Fibroblast of lung (primary cell): ENCODE measurements around the gene ZNF860.

Experiments used
- EZH2 ChIP-seq: IDR thresholded peaks from 2 replicates; pipeline ENCODE4 v1.5.1; 2012; ENCODE audit warnings: low read length, control low read depth, mild to moderate bottlenecking; ENCODE audit errors: missing control alignments
- TF ChIP-seq, protein P1 (sequence below), 2 donors: IDR thresholded peaks in 1 of 2; conservative IDR thresholded peaks in 1 of 2; 1 replicate in 1 of 2; 2 replicates in 1 of 2; pipeline ENCODE4 v1.5.1; 2011 to 2012; ENCODE audit warnings: low read length in 2 of 2, control low read depth in 1 of 2, inconsistent platforms in 1 of 2, low read depth in 1 of 2, mild to moderate bottlenecking in 1 of 2

DNA sequence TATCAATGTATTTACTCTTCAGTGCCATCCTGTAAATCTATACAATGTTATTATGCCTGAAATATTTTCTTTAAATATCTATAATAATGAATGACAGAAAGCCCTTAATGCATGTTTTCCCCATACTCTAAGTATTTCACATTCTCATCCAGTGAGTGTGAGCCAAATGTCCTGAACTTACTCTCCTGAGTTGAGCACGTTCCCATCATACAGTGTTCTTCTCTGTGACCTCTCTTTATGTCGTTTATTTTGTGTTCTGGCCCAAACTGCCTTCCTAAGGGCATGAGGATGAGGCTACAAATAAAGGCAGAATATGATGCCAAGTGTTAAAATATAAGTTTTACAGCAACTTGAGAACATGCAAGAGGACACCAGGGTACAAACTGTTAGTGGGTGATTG is 3.8 kb upstream of the ZNF860 start:
- TF ChIP-seq, protein P1, sequence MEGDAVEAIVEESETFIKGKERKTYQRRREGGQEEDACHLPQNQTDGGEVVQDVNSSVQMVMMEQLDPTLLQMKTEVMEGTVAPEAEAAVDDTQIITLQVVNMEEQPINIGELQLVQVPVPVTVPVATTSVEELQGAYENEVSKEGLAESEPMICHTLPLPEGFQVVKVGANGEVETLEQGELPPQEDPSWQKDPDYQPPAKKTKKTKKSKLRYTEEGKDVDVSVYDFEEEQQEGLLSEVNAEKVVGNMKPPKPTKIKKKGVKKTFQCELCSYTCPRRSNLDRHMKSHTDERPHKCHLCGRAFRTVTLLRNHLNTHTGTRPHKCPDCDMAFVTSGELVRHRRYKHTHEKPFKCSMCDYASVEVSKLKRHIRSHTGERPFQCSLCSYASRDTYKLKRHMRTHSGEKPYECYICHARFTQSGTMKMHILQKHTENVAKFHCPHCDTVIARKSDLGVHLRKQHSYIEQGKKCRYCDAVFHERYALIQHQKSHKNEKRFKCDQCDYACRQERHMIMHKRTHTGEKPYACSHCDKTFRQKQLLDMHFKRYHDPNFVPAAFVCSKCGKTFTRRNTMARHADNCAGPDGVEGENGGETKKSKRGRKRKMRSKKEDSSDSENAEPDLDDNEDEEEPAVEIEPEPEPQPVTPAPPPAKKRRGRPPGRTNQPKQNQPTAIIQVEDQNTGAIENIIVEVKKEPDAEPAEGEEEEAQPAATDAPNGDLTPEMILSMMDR (conservative IDR thresholded peaks at IDR 0.05 in 1 of 2, IDR thresholded peaks at IDR 0.05 in 1 of 2; ENCODE audit: low read depth in 1 of 2, low read length in 2 of 2): no peak
- no peak for TF ChIP-seq EZH2
